ENCODE measurements around the gene SCAF11. TPM values are rescaled to one million over a fixed set of nuclear protein-coding genes. Genes with fewer than 3 reads are reported as not detected.
"Not testable (repeated sequence)": the region's sequence is repeated elsewhere in the genome, so short reads cannot be mapped to it uniquely, and the experiment has no call there.

The SCAF11 gene
- 100 to 1,000 TPM; 152 to 294 (median 173) TPM for total RNA-seq

- WGBS, 2 donors: 0 to 1% methylated on average over 34 to 41 of the region's 54 CpGs
- no peaks in the 10 kb centered on the region for H3K36me3 ChIP-seq
- peak within 1 kb of the TSS; percentile 70 to 94 (median 80) for H3K4me3 ChIP-seq (replicated peaks in 1 of 3)
- TF ChIP-seq POLR2A (IDR thresholded peaks at IDR 0.05) (peak; percentile 67 to 89), CTCF (IDR thresholded peaks at IDR 0.05) (peak; percentile 79 to 100 (median 98))
- H3K27me3 ChIP-seq: no peaks in the 10 kb centered on the region
- DNase-seq: peak; percentile 100
- peaks cover 14 to 34% of the 10 kb centered on the region in 2 donors for H3K4me1 ChIP-seq
- H3K9me3 ChIP-seq: no peaks in the 10 kb centered on the region
- intact Hi-C loops (cut with DNase I): no loop called here
- H3K27ac ChIP-seq: peak within 1 kb of the TSS; percentile 94 to 100 (median 99)
These were observed at the start of gene SCAF11 for GRCh38 chr12:45990468-45991283. Gene SCAF11, minus strand, starts transcription at chr12:45990574. Its CDS starts 26,407 bp downstream, at chr12:45964167.

GRCh38 chr12:46037066-46037465 lies 46.7 kb upstream of the SCAF11 start:
- H3K27me3 ChIP-seq; H3K27ac ChIP-seq; DNase-seq; H3K4me1 ChIP-seq; intact Hi-C loops (cut with DNase I); H3K36me3 ChIP-seq; H3K4me3 ChIP-seq (replicated peaks in 1 of 3); H3K9me3 ChIP-seq: not testable (repeated sequence)
- WGBS, 2 donors: 15% methylated on average over 4 of the region's 4 CpGs; no CpG with 5 or more reads in 1 of the 2 donors

GRCh38 chr12:46027172-46027571 lies 36.8 kb upstream of the SCAF11 start:
- TF ChIP-seq POLR2A (IDR thresholded peaks at IDR 0.05) (no peak), CTCF (IDR thresholded peaks at IDR 0.05) (no peak)
- DNase-seq: no peak
- Histone ChIP-seq H3K27ac (no peak overlapping the region), H3K9me3 (no peaks in the 10 kb centered on the region), H3K4me3 (replicated peaks in 1 of 3) (no peak overlapping the region), H3K27me3 (no peaks in the 10 kb centered on the region), H3K36me3 (no peaks in the 10 kb centered on the region), H3K4me1 (no peaks in the 10 kb centered on the region)
- intact Hi-C loops (cut with DNase I): no loop called here

- intact Hi-C loops (cut with DNase I): no loop called here
- no peak overlapping the region for H3K4me3 ChIP-seq (replicated peaks in 1 of 3)
- no peak overlapping the region for H3K27ac ChIP-seq
- TF ChIP-seq CTCF (IDR thresholded peaks at IDR 0.05) (no peak), POLR2A (IDR thresholded peaks at IDR 0.05) (no peak)
- no peaks in the 10 kb centered on the region for H3K4me1 ChIP-seq
- no peaks in the 10 kb centered on the region for H3K36me3 ChIP-seq
- H3K9me3 ChIP-seq: no peaks in the 10 kb centered on the region
- H3K27me3 ChIP-seq: no peaks in the 10 kb centered on the region
- WGBS, 2 donors: 83 to 85% methylated on average over 1 to 2 of the region's 2 CpGs
- DNase-seq: no peak
These were observed 33.7 kb upstream of the SCAF11 start for GRCh38 chr12:46024099-46024498.

- Histone ChIP-seq H3K4me3 (replicated peaks in 1 of 3) (no peak overlapping the region), H3K9me3 (no peaks in the 10 kb centered on the region), H3K36me3 (no peaks in the 10 kb centered on the region), H3K27ac (no peak overlapping the region), H3K4me1 (no peaks in the 10 kb centered on the region), H3K27me3 (no peaks in the 10 kb centered on the region)
- TF ChIP-seq CTCF (IDR thresholded peaks at IDR 0.05) (no peak), POLR2A (IDR thresholded peaks at IDR 0.05) (no peak)
- no peak for DNase-seq
- intact Hi-C loops (cut with DNase I): no loop called here
These were observed 30.4 kb upstream of the SCAF11 start for GRCh38 chr12:46020768-46021167.

GRCh38 chr12:46018712-46019111 lies 28.3 kb upstream of the SCAF11 start:
- H3K27ac ChIP-seq; H3K9me3 ChIP-seq; DNase-seq; intact Hi-C loops (cut with DNase I); H3K4me3 ChIP-seq (replicated peaks in 1 of 3); H3K36me3 ChIP-seq; H3K4me1 ChIP-seq; H3K27me3 ChIP-seq: not testable (repeated sequence)
- 69 to 76% methylated on average over 4 of the region's 4 CpGs for WGBS, 2 donors

GRCh38 chr12:46017866-46018375 lies 27.5 kb upstream of the SCAF11 start:
- 94 to 99% methylated on average over 16 to 18 of the region's 33 CpGs for WGBS, 2 donors
- H3K9me3 ChIP-seq; intact Hi-C loops (cut with DNase I); H3K4me1 ChIP-seq; H3K27me3 ChIP-seq; H3K36me3 ChIP-seq; H3K27ac ChIP-seq; DNase-seq; H3K4me3 ChIP-seq (replicated peaks in 1 of 3): not testable (repeated sequence)
